Calu3 (cell line): ENCODE measurements around the gene FTO. TPM values are rescaled to one million over a fixed set of nuclear protein-coding genes. Genes with fewer than 3 reads are reported as not detected.

ENCODE experiments used
- BruUV-seq: library from RNA; stranded (reverse); fragments of 400-500 nt; replicated peaks from 2 replicates; lab custom pipeline; 2021; lab: Mats Ljungman, UMichigan
- CTCF ChIA-PET: fragments of 300-600 bp; sonication (Branson Sonifier 250); formaldehyde crosslinking; loops from one replicate; lab custom pipeline; 2022; ENCODE audit warnings: antibody characterized with exemption; lab: Charles Lee
- DNase-seq: peaks from one replicate; pipeline ENCODE4 v3.0.0; 2022
- H3K27ac Mint-ChIP-seq: one replicate; pipeline ENCODE4 v1.8.0; 2022; ENCODE audit warnings: mixed read lengths; ENCODE audit not compliant: unreplicated experiment
- H3K27me3 Mint-ChIP-seq: one replicate; pipeline ENCODE4 v1.8.0; 2022; ENCODE audit warnings: mixed read lengths; ENCODE audit not compliant: unreplicated experiment
- H3K36me3 Mint-ChIP-seq: one replicate; pipeline ENCODE4 v1.8.0; 2022; ENCODE audit warnings: mild to moderate bottlenecking, moderate library complexity, mixed read lengths; ENCODE audit not compliant: insufficient read depth, unreplicated experiment
- H3K4me1 Mint-ChIP-seq: one replicate; pipeline ENCODE4 v1.8.0; 2022; ENCODE audit warnings: mild to moderate bottlenecking, low read depth, mixed read lengths; ENCODE audit not compliant: unreplicated experiment
- H3K4me3 Mint-ChIP-seq: one replicate; pipeline ENCODE4 v1.8.0; 2022; ENCODE audit warnings: mild to moderate bottlenecking, low read depth, moderate library complexity, mixed read lengths; ENCODE audit not compliant: unreplicated experiment
- H3K9me3 Mint-ChIP-seq: one replicate; pipeline ENCODE4 v1.8.0; 2022; ENCODE audit warnings: low read depth, mixed read lengths; ENCODE audit not compliant: unreplicated experiment
- intact Hi-C: fragments of 100-400 bp; cut with micrococcal nuclease; formaldehyde crosslinking; loops from one replicate; pipeline ENCODE4 v1.10.0; 2022; ENCODE audit not compliant: unreplicated experiment
- total RNA-seq: library from RNA; stranded (reverse); gene quantifications from 2 replicates; pipeline ENCODE4 v1.2.3, GENCODE V29; 2022
- TF ChIP-seq, protein P1 (sequence below): fragments of 200-600 bp; IDR thresholded peaks from one replicate; pipeline ENCODE4 v1.8.0; 2022; ENCODE audit warnings: antibody characterized with exemption; ENCODE audit not compliant: unreplicated experiment

The FTO gene
- total RNA-seq, 1 experiment from 2014 or later = 68.9 TPM

DNA sequence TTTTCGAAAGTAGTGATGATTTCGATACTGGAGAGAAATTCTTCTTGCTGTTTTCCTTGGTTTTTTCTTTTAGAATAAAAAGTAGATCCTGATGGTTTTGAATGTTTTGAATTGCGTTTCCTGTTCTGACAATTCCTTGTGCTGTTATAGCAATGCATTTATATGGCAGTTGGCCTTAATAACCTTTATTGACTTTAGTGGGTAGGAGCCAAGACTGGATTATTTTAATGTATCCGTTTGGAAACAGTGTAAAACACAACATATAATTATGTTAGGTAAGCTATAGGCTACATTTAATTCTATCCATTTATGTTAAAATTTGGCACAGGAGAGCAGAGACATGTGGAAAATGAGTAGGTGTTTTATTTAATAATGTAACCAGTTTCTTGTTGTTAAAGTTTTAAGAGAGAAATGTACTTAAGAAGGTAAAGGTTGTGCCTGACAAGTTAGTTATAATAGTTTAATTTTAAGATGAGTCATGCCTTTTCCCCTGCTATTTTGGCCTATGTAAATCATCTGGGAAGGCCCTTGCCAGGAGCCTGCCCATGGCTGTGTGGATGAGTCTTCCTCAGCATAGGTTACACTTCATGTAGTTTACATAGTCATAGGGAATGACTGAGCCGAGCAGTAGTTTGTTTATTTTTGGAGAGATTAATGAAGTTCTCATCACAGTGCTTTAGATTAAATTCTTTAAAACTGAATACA is 189.9 kb downstream of the FTO start:
- Mint-ChIP-seq H3K36me3 (no peaks in the 10 kb centered on the region), H3K4me3 (no peak overlapping the region), H3K9me3 (no peaks in the 10 kb centered on the region), H3K27me3 (no peaks in the 10 kb centered on the region), H3K27ac (no peak overlapping the region), H3K4me1 (peaks cover 11% of the 10 kb centered on the region)
- CTCF ChIA-PET = interaction anchor here (1.7 kb wide), 1 partner anchor 344 kb away, joined by 4 read pairs; no protein-coding TSS in a partner anchor
- BruUV-seq = no TSS peak
- peak; percentile 12 for DNase-seq
- TF ChIP-seq, protein P1, sequence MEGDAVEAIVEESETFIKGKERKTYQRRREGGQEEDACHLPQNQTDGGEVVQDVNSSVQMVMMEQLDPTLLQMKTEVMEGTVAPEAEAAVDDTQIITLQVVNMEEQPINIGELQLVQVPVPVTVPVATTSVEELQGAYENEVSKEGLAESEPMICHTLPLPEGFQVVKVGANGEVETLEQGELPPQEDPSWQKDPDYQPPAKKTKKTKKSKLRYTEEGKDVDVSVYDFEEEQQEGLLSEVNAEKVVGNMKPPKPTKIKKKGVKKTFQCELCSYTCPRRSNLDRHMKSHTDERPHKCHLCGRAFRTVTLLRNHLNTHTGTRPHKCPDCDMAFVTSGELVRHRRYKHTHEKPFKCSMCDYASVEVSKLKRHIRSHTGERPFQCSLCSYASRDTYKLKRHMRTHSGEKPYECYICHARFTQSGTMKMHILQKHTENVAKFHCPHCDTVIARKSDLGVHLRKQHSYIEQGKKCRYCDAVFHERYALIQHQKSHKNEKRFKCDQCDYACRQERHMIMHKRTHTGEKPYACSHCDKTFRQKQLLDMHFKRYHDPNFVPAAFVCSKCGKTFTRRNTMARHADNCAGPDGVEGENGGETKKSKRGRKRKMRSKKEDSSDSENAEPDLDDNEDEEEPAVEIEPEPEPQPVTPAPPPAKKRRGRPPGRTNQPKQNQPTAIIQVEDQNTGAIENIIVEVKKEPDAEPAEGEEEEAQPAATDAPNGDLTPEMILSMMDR = no peak
- intact Hi-C loops = loop anchor here (2.0 to 10.0 kb wide), 4 partner anchors 121 to 1063 kb away; partner anchors contain the start of gene IRX3

DNA sequence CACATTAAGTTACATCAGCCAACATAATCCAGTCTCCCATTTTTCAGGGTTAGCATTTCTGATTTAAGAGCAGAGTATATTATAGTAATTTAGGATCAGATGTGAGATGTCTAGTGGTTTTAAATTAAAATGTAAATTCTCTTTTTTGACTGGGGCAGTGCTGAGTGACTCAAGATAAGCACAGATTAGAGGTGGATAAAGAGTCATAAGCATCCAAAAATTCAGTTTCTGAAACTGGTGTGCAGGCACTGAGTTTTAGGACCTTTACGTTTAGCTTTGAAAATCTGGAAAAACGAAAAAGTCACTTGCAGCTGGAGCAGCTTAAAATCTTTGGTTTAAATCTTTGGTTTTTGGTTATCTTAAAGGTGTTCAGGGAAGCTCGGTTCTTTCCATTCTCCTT is 190.7 kb downstream of the FTO start:
- Mint-ChIP-seq H3K36me3 (no peaks in the 10 kb centered on the region), H3K27ac (no peak overlapping the region), H3K27me3 (no peaks in the 10 kb centered on the region), H3K4me3 (no peak overlapping the region), H3K9me3 (no peaks in the 10 kb centered on the region), H3K4me1 (peaks cover 11% of the 10 kb centered on the region)
- CTCF ChIA-PET = interaction anchor here (1.7 kb wide), 1 partner anchor 345 kb away, joined by 4 read pairs; no protein-coding TSS in a partner anchor
- intact Hi-C loops = loop anchor here (5.0 to 10.0 kb wide), 4 partner anchors 278 to 1643 kb away; partner anchors contain the start of gene IRX3
- DNase-seq = no peak
- TF ChIP-seq, protein P1 = no peak
- no TSS peak for BruUV-seq

DNA sequence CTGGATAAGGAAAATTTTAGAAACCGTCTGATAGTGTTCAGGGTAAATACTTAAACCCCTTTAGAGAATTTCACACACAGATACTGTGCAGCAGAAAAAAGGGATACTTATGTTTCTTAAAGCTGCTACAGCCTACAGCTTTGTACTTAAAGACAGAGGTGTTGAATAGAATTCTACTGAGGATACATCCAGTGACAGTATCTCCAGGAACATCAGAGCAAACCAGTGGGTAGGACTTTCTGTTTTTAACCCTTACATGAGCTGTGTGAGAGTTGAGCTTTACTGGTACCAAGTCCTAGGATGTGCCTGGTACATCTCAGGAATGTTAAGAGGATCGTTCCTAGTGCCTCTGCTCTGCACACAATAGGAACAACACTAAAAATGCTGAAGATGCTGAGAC is 191.5 kb downstream of the FTO start:
- CTCF ChIA-PET = interaction anchor here (1.7 kb wide), 1 partner anchor 345 kb away, joined by 4 read pairs; no protein-coding TSS in a partner anchor
- H3K36me3 Mint-ChIP-seq = no peaks in the 10 kb centered on the region
- H3K4me3 Mint-ChIP-seq = no peak overlapping the region
- no peaks in the 10 kb centered on the region for H3K27me3 Mint-ChIP-seq
- no peak for DNase-seq
- intact Hi-C loops = loop anchor here (5.0 to 10.0 kb wide), 2 partner anchors 389 to 1642 kb away; partner anchors contain the start of gene IRX3
- peaks cover 11% of the 10 kb centered on the region for H3K4me1 Mint-ChIP-seq
- no peak overlapping the region for H3K27ac Mint-ChIP-seq
- BruUV-seq = no TSS peak
- TF ChIP-seq, protein P1 = no peak
- H3K9me3 Mint-ChIP-seq = no peaks in the 10 kb centered on the region

DNA sequence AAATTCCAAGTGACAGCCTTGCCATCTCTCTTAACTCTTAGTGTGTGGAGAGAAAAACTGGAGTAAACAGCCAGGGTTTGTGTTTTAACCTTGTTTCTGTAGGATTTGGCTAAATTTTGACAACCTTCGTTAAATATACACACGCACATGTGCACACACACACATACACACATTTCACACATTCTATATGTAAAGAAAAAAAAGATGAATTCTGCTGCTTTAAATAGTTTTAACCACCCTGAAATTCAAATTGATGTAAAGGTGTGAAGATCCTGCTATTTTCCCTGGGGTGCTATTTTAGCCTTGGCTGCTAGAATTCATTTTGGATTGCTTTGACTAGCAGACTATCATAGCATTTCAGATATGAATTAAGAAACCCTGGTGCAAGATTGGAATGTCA is 191.9 kb downstream of the FTO start:
- H3K27me3 Mint-ChIP-seq = no peaks in the 10 kb centered on the region
- BruUV-seq = no TSS peak
- CTCF ChIA-PET = interaction anchor here (1.7 kb wide), 1 partner anchor 346 kb away, joined by 4 read pairs; no protein-coding TSS in a partner anchor
- TF ChIP-seq, protein P1 = no peak
- no peak for DNase-seq
- H3K27ac Mint-ChIP-seq = no peak overlapping the region
- H3K4me1 Mint-ChIP-seq = peaks cover 11% of the 10 kb centered on the region
- intact Hi-C loops = loop anchor here (5.0 to 10.0 kb wide), 2 partner anchors 389 to 1641 kb away; partner anchors contain the start of gene IRX3
- H3K36me3 Mint-ChIP-seq = no peaks in the 10 kb centered on the region
- H3K4me3 Mint-ChIP-seq = no peak overlapping the region
- H3K9me3 Mint-ChIP-seq = no peaks in the 10 kb centered on the region
